Osteocyte (in vitro differentiated cells): Measurements from ENCODE around the gene CTDSPL. TPM values are rescaled to one million over a fixed set of nuclear protein-coding genes. Genes with fewer than 3 reads are reported as not detected.

Source experiments
- DNase-seq: peaks from one replicate; pipeline ENCODE4 v3.0.0; 2021; ENCODE audit warnings: mixed read lengths; ENCODE audit not compliant: unreplicated experiment; ENCODE audit errors: extremely low spot score
- H3K27ac Mint-ChIP-seq: one replicate; pipeline ENCODE4 v1.8.0; 2021; ENCODE audit warnings: mild to moderate bottlenecking, mixed read lengths; ENCODE audit not compliant: unreplicated experiment
- H3K27me3 Mint-ChIP-seq: one replicate; pipeline ENCODE4 v1.8.0; 2021; ENCODE audit warnings: mixed read lengths; ENCODE audit not compliant: unreplicated experiment
- H3K36me3 Mint-ChIP-seq: one replicate; pipeline ENCODE4 v1.8.0; 2021; ENCODE audit warnings: mixed read lengths; ENCODE audit not compliant: unreplicated experiment
- H3K4me1 Mint-ChIP-seq: one replicate; pipeline ENCODE4 v1.8.0; 2021; ENCODE audit warnings: mixed read lengths; ENCODE audit not compliant: unreplicated experiment
- H3K4me3 Mint-ChIP-seq: one replicate; pipeline ENCODE4 v1.8.0; 2021; ENCODE audit warnings: mild to moderate bottlenecking, moderate library complexity, mixed read lengths; ENCODE audit not compliant: unreplicated experiment
- H3K9me3 Mint-ChIP-seq: one replicate; pipeline ENCODE4 v1.8.0; 2021; ENCODE audit warnings: mixed read lengths; ENCODE audit not compliant: unreplicated experiment
- CTCF ChIP-seq: fragments of 200-600 bp; sonication (generic); IDR thresholded peaks from 2 replicates; pipeline ENCODE4 v1.5.0; 2021; ENCODE audit warnings: antibody characterized with exemption, mild to moderate bottlenecking, moderate library complexity
- total RNA-seq: library from RNA; stranded (reverse); gene quantifications from 2 replicates; pipeline ENCODE4 v1.2.1, GENCODE V29; 2021

CTDSPL gene
- total RNA-seq, 1 donor from 2014 or later: 71.6 TPM

GRCh38 chr3:38011111-38011510, 149.4 kb downstream of the CTDSPL start:
- Mint-ChIP-seq H3K4me3 (no peak overlapping the region), H3K27me3 (no peaks in the 10 kb centered on the region), H3K27ac (no peak overlapping the region), H3K36me3 (peaks cover 19% of the 10 kb centered on the region), H3K9me3 (no peaks in the 10 kb centered on the region), H3K4me1 (no peaks in the 10 kb centered on the region)
- TF ChIP-seq CTCF: no peak
- DNase-seq: no peak

GRCh38 chr3:38015485-38015884, 153.8 kb downstream of the CTDSPL start:
- Mint-ChIP-seq H3K4me3 (no peak overlapping the region), H3K9me3 (peaks cover 5% of the 10 kb centered on the region), H3K27me3 (no peaks in the 10 kb centered on the region), H3K36me3 (peaks cover 34% of the 10 kb centered on the region), H3K27ac (no peak overlapping the region), H3K4me1 (peaks cover 13% of the 10 kb centered on the region)
- TF ChIP-seq CTCF: no peak
- DNase-seq: no peak

GRCh38 chr3:38015984-38016383, 154.3 kb downstream of the CTDSPL start:
- Mint-ChIP-seq H3K9me3 (peaks cover 5% of the 10 kb centered on the region), H3K27me3 (no peaks in the 10 kb centered on the region), H3K4me1 (peaks cover 13% of the 10 kb centered on the region), H3K27ac (no peak overlapping the region), H3K4me3 (no peak overlapping the region), H3K36me3 (peaks cover 35% of the 10 kb centered on the region)
- TF ChIP-seq CTCF: no peak
- no peak for DNase-seq

GRCh38 chr3:38016410-38016809, 154.7 kb downstream of the CTDSPL start:
- Mint-ChIP-seq H3K9me3 (peaks cover 5% of the 10 kb centered on the region), H3K27ac (no peak overlapping the region), H3K4me3 (no peak overlapping the region), H3K4me1 (peaks cover 13% of the 10 kb centered on the region), H3K27me3 (no peaks in the 10 kb centered on the region), H3K36me3 (peaks cover 32% of the 10 kb centered on the region)
- TF ChIP-seq CTCF: no peak
- no peak for DNase-seq

- H3K4me1 Mint-ChIP-seq: peaks cover 13% of the 10 kb centered on the region
- TF ChIP-seq CTCF: no peak
- H3K36me3 Mint-ChIP-seq: peaks cover 32% of the 10 kb centered on the region
- no peak for DNase-seq
- no peak overlapping the region for H3K4me3 Mint-ChIP-seq
- H3K27me3 Mint-ChIP-seq: no peaks in the 10 kb centered on the region
- H3K27ac Mint-ChIP-seq: no peak overlapping the region
- peaks cover 5% of the 10 kb centered on the region for H3K9me3 Mint-ChIP-seq
These were observed 155.3 kb downstream of the CTDSPL start for GRCh38 chr3:38016847-38017444.
